Lower lobe of right lung (tissue), 2 donors: Measurements from ENCODE around the gene ZSCAN22. TPM values are rescaled to one million over a fixed set of nuclear protein-coding genes. Genes with fewer than 3 reads are reported as not detected.

ENCODE experiments used
- ATAC-seq, 2 donors: fragments of 200-7000 bp; cut with Tn5 transposase; one replicate each; pipeline ENCODE4 v1.9.1; 2020 to 2022; ENCODE audit warnings: mild to moderate bottlenecking in 2 of 2, moderate library complexity in 2 of 2
- DNase-seq: peaks from one replicate; pipeline ENCODE4 v3.0.0-alpha.2; 2020
- H3K27ac ChIP-seq: fragments of 200-600 bp; one replicate; pipeline ENCODE4 v1.8.0; 2022
- H3K27me3 ChIP-seq: fragments of 200-600 bp; one replicate; pipeline ENCODE4 v1.8.0; 2022; ENCODE audit warnings: low read depth
- H3K36me3 ChIP-seq: fragments of 200-600 bp; one replicate; pipeline ENCODE4 v1.8.0; 2022; ENCODE audit warnings: mild to moderate bottlenecking
- H3K4me1 ChIP-seq: fragments of 200-600 bp; one replicate; pipeline ENCODE4 v1.8.0; 2022
- H3K4me3 ChIP-seq: fragments of 200-600 bp; one replicate; pipeline ENCODE4 v1.8.0; 2022; ENCODE audit warnings: mild to moderate bottlenecking
- H3K9me3 ChIP-seq: fragments of 200-600 bp; one replicate; pipeline ENCODE4 v1.8.0; 2022
- CTCF ChIP-seq: fragments of 200-600 bp; IDR thresholded peaks from one replicate; pipeline ENCODE4 v1.8.0; 2022; ENCODE audit warnings: antibody characterized with exemption, mild to moderate bottlenecking
- intact Hi-C: fragments of 100-400 bp; cut with DNase I; formaldehyde crosslinking; loops from one replicate; pipeline ENCODE4 v1.11.0; 2022
- total RNA-seq: library from RNA; stranded (reverse); fragmentation: NEBNext Ultra II Directional; extraction: Animal tissue kit (Norgen Biotek cat#: 25700); gene quantifications from one replicate; pipeline ENCODE4 v1.2.1, GENCODE V29; 2021
- donor health status: DM: no; HTN: yes; CAD: no; lungs with severe emphysema.

Gene ZSCAN22
- total RNA-seq, 1 donor from 2014 or later, result 3.6 TPM

GRCh38 chr19:58328999-58329398 is 2.2 kb downstream of the ZSCAN22 start:
- no peak overlapping the region for H3K4me3 ChIP-seq
- peaks cover 23% of the 10 kb centered on the region for H3K4me1 ChIP-seq
- peak; percentile 10 for TF ChIP-seq CTCF
- no peak overlapping the region for H3K27ac ChIP-seq
- H3K9me3 ChIP-seq, result no peaks in the 10 kb centered on the region
- intact Hi-C loops, result no loop called here
- no peaks in the 10 kb centered on the region for H3K36me3 ChIP-seq
- H3K27me3 ChIP-seq, result no peaks in the 10 kb centered on the region
- DNase-seq (no peak), ATAC-seq (no peak)

- Histone ChIP-seq H3K27ac (no peak overlapping the region), H3K36me3 (peaks cover 12% of the 10 kb centered on the region), H3K4me1 (peaks cover 23% of the 10 kb centered on the region), H3K27me3 (no peaks in the 10 kb centered on the region), H3K4me3 (no peak overlapping the region), H3K9me3 (no peaks in the 10 kb centered on the region)
- ATAC-seq, result no peak
- no peak for TF ChIP-seq CTCF
- intact Hi-C loops, result no loop called here
- no peak for DNase-seq
These were observed 3.7 kb downstream of the ZSCAN22 start for GRCh38 chr19:58330458-58330857.

DNA sequence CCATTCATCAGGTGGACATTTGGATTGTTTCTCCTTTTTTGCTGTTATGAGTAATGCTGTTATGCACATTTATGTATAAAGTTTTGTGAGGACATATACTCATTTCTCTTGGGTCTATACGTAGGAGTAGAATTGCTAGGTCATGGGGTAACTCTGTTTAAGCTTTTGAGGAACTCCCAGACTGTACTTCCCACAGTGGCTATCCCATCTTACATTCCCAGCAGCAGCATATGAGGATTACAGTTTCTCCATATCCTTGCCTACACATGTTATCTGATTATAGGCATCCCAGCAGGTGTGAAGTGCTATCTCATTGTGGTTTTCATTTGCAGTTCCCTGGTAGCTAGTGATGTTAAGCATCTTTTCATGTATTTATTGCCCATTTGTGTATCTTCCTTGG is 5.9 kb downstream of the ZSCAN22 start:
- no peak for DNase-seq
- no peak overlapping the region for H3K27ac ChIP-seq
- no peak overlapping the region for H3K4me3 ChIP-seq
- intact Hi-C loops, result no loop called here
- H3K4me1 ChIP-seq, result peaks cover 14% of the 10 kb centered on the region
- no peaks in the 10 kb centered on the region for H3K27me3 ChIP-seq
- no peak for TF ChIP-seq CTCF
- H3K9me3 ChIP-seq, result no peaks in the 10 kb centered on the region
- ATAC-seq, result no peak
- peaks cover 29% of the 10 kb centered on the region for H3K36me3 ChIP-seq

GRCh38 chr19:58334691-58335249 is 8.0 kb downstream of the ZSCAN22 start:
- peak; percentile 29 for DNase-seq
- H3K4me3 ChIP-seq, result no peak overlapping the region
- H3K36me3 ChIP-seq, result peaks cover 46% of the 10 kb centered on the region
- ATAC-seq, result no peak
- no peak overlapping the region for H3K27ac ChIP-seq
- H3K9me3 ChIP-seq, result no peaks in the 10 kb centered on the region
- no peak for TF ChIP-seq CTCF
- intact Hi-C loops, result no loop called here
- no peaks in the 10 kb centered on the region for H3K27me3 ChIP-seq
- no peaks in the 10 kb centered on the region for H3K4me1 ChIP-seq

GRCh38 chr19:58335630-58336029 is 8.8 kb downstream of the ZSCAN22 start:
- H3K27ac ChIP-seq, result no peak overlapping the region
- no peaks in the 10 kb centered on the region for H3K9me3 ChIP-seq
- intact Hi-C loops, result no loop called here
- no peaks in the 10 kb centered on the region for H3K27me3 ChIP-seq
- ATAC-seq, result no peak
- no peak overlapping the region for H3K4me3 ChIP-seq
- no peak for DNase-seq
- H3K4me1 ChIP-seq, result no peaks in the 10 kb centered on the region
- peaks cover 50% of the 10 kb centered on the region for H3K36me3 ChIP-seq
- TF ChIP-seq CTCF, result no peak

DNA sequence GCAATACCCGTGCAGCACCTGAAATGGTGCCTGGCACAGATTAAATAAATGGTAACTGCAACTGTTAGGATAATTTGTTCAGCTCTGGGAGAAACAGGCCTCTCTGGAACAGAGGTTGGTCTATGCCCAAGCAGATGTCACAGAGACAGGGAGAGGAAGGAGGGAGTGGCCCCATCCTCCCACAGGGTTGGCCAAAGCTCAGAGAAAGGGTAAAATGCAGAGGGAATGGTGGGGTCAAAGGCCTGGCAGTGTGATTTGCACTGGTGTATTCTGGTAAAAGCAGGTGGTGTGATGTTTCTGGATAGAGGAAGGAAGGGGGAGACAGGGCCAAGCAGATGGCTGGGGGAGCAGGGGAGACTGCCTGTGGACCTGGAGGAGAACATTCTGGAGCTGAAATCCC is 9.4 kb downstream of the ZSCAN22 start:
- no peak for DNase-seq
- H3K9me3 ChIP-seq, result no peaks in the 10 kb centered on the region
- H3K36me3 ChIP-seq, result peaks cover 50% of the 10 kb centered on the region

More for the DNA sequence above, 9.4 kb downstream of the ZSCAN22 start:
- no peak for ATAC-seq
- Histone ChIP-seq H3K4me1 (no peaks in the 10 kb centered on the region), H3K27ac (no peak overlapping the region), H3K4me3 (no peak overlapping the region), H3K27me3 (no peaks in the 10 kb centered on the region)
- intact Hi-C loops, result no loop called here
- no peak for TF ChIP-seq CTCF
